H1 (cell line): Measurements from ENCODE around the gene LEKR1. TPM values are rescaled to one million over a fixed set of nuclear protein-coding genes. Genes with fewer than 3 reads are reported as not detected.

Experiments used
- ASH2L ChIP-seq: fragments of 200-600, 300-600 bp; sonication (generic); IDR thresholded peaks from one replicate; pipeline ENCODE4 v1.7.1; 2017; ENCODE audit warnings: low read length
- ATF3 ChIP-seq: IDR thresholded peaks from 2 replicates; pipeline ENCODE4 v1.6.1; 2011; ENCODE audit warnings: low read depth, mild to moderate bottlenecking, low read length; ENCODE audit not compliant: insufficient read depth
- EGR1 ChIP-seq: IDR thresholded peaks from 2 replicates; pipeline ENCODE4 v1.6.1; 2011; ENCODE audit warnings: low read depth, low read length, borderline replicate concordance
- PHF8 ChIP-seq: fragments of 200-600 bp; sonication (generic); conservative IDR thresholded peaks from 2 replicates; pipeline ENCODE4 v1.7.1; 2012; ENCODE audit warnings: low read depth, mild to moderate bottlenecking, inconsistent platforms, low read length, moderate library complexity
- POLR2A ChIP-seq, 2 experiments: IDR thresholded peaks; 1 replicate in 1 of 2; 2 replicates in 1 of 2; pipeline ENCODE4 v1.6.1; 2011; ENCODE audit warnings: low read depth in 2 of 2, low read length in 2 of 2, mild to moderate bottlenecking in 2 of 2; ENCODE audit errors: control extremely low read depth in 1 of 2
- POU5F1 ChIP-seq: IDR thresholded peaks from 2 replicates; pipeline ENCODE4 v1.6.1; 2011; ENCODE audit warnings: low read depth, mild to moderate bottlenecking, low read length, moderate library complexity
- RAD21 ChIP-seq, 2 experiments: IDR thresholded peaks in 1 of 2; conservative IDR thresholded peaks in 1 of 2; 2 replicates each; pipeline ENCODE4 v1.6.1; 2011; ENCODE audit warnings: low read depth in 2 of 2, low read length in 2 of 2, improper control_type of control experiment in 1 of 2, inconsistent platforms in 1 of 2, mild to moderate bottlenecking in 1 of 2, moderate library complexity in 1 of 2
- SAP30 ChIP-seq: fragments of 300-600 bp; sonication (generic); IDR thresholded peaks from 2 replicates; pipeline ENCODE4 v1.7.1; 2012; ENCODE audit warnings: low read length, moderate library complexity, mild to moderate bottlenecking, inconsistent platforms; ENCODE audit not compliant: insufficient read depth, insufficient replicate concordance
- SIN3A ChIP-seq, 2 experiments: IDR thresholded peaks in 1 of 2; conservative IDR thresholded peaks in 1 of 2; 2 replicates each; pipeline ENCODE4 v1.6.1; 2011 to 2012; ENCODE audit warnings: low read length in 2 of 2, improper control_type of control experiment in 1 of 2, low read depth in 1 of 2, mild to moderate bottlenecking in 1 of 2
- SIX5 ChIP-seq: IDR thresholded peaks from 2 replicates; pipeline ENCODE4 v1.6.1; 2011; ENCODE audit warnings: mild to moderate bottlenecking, low read depth, low read length
- SUZ12 ChIP-seq: fragments of 200-600 bp; sonication (generic); IDR thresholded peaks from 2 replicates; pipeline ENCODE4 v1.6.1; 2012; ENCODE audit warnings: mild to moderate bottlenecking, inconsistent platforms, low read length, moderate library complexity, mixed read lengths
- TCF12 ChIP-seq: IDR thresholded peaks from 2 replicates; pipeline ENCODE4 v1.6.1; 2011; ENCODE audit warnings: low read depth, mild to moderate bottlenecking, low read length
- polyA plus RNA-seq, 7 experiments: library from polyadenylated mRNA; depleted of rRNA in 3 of 7; stranded (reverse) in 5 of 7; unstranded in 2 of 7; fragments of >200 nt in 5 of 7; fragments of 200-250 nt in 2 of 7; gene quantifications; 1 replicate in 5 of 7; 2 replicates in 1 of 7; 4 replicates in 1 of 7; pipeline versions ENCODE4 v1.2.1 to v1.2.3, GENCODE V29; 2011 to 2013; ENCODE audit warnings: missing spikeins in 2 of 7, mixed read lengths in 2 of 7
- total RNA-seq: library from RNA; stranded (reverse); fragmentation: NEBNext Ultra II Directional; extraction: Animal tissue kit (Norgen Biotek cat#: 25700); gene quantifications from 2 replicates; pipeline ENCODE4 v1.2.1, GENCODE V29; 2021

Gene LEKR1
- total and polyA plus RNA-seq, 2 of the 8 experiments (the other 6 are each of a cell fraction or from before 2014, with no cell fraction given) = 0.08 TPM; not detected in 1

DNA sequence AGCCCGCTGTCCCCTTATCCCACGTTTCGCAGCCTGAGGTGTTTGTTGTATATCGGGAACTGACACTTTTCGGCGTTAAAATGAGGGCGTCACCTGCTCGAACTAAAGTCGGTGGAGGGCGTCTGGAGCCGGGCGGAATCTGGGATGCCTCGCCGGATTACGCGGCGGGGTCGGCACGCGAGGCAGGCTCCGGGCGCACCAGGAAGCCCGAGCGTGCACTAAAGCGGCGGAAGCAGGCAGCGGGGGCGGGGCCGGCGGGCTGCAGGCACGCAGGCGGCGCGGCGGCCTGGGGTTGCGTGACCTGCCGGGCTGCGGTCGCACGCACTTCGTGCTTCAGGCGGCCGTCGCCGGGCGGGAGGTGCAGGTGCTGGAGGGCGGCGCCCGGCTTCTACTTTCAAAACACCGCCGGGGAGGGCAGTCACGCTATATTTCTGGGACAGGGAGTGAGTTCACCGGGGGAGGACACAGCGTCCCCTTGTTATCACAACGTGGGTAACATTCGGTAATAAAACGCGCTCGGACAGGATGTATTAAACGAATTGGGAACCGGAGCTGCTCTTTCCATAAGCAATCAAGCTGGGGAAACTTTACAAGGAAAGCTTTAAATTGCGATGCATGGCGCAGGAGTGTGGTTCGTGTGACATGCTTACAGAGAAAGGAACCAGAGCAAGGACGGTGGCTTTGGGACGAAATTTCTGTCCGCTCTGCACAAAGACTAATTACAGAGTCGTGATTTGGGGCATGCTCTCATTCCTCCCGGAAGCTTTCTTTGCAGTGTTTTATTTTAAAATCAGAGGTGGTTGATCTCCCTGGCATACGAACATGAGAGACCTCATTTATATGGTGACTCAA is 9.1 kb upstream of the LEKR1 start (continued):
- TF ChIP-seq SIN3A (conservative IDR thresholded peaks at IDR 0.05 in 1 of 2, IDR thresholded peaks at IDR 0.05 in 1 of 2; ENCODE audit: low read depth in 1 of 2, low read length in 2 of 2) = 0 out of 4 replicates have a peak, but pooled peaks of 1 of the 2 experiments have one; percentile 33
- peak in 1 of 2 experiments; percentile 18; a peak in 1 of 3 replicates for TF ChIP-seq POLR2A (IDR thresholded peaks at IDR 0.05; ENCODE audit: control extremely low read depth in 1 of 2, low read depth in 2 of 2, low read length in 2 of 2)
- no peak for TF ChIP-seq ATF3
- TF ChIP-seq ASH2L = peak; percentile 72
- no peak; a peak in 1 of 4 replicates for TF ChIP-seq RAD21 (IDR thresholded peaks at IDR 0.05 in 1 of 2, conservative IDR thresholded peaks at IDR 0.05 in 1 of 2; ENCODE audit: low read depth in 2 of 2, low read length in 2 of 2)
- peak; percentile 3; the same call in 1 of the 2 replicates for TF ChIP-seq SUZ12
- no peak for TF ChIP-seq POU5F1
- peak; percentile 61; the same call in 1 of the 2 replicates for TF ChIP-seq EGR1
- TF ChIP-seq SAP30 = no peak
- TF ChIP-seq SIX5 = no peak
- peak; percentile 83; the same call in 1 of the 2 replicates for TF ChIP-seq TCF12
- TF ChIP-seq PHF8 = no peak
